Stimulated activated CD8-positive, alpha-beta memory T cell treated with anti-CD3 and anti-CD28 coated beads, Interleukin-12 subunit alpha, Interleukin-12 subunit beta, amount 100 ng/mL, for 4 hours (primary cell): ENCODE data around the gene MAST4.
"Not testable (repeated sequence)": the region's sequence is repeated elsewhere in the genome, so short reads cannot be mapped to it uniquely, and the experiment has no call there.

Experiments used
- DNase-seq: peaks from one replicate; pipeline ENCODE4 v3.0.0-alpha.2; 2020; ENCODE audit warnings: low read depth

The MAST4 gene

GRCh38 chr5:66744040-66744439 lies 147.8 kb downstream of the MAST4 start:
- DNase-seq: no peak

GRCh38 chr5:66745297-66745696 lies 149.1 kb downstream of the MAST4 start:
- DNase-seq: no peak

- DNase-seq: no peak
Observed at GRCh38 chr5:66747607-66748006, 151.4 kb downstream of the MAST4 start.

- not testable (repeated sequence) for DNase-seq
Observed at GRCh38 chr5:66752668-66753067, 156.5 kb downstream of the MAST4 start.

- no peak for DNase-seq
Observed at GRCh38 chr5:66757219-66757833, 161.1 kb downstream of the MAST4 start.

GRCh38 chr5:66757834-66758371 lies 161.7 kb downstream of the MAST4 start:
- DNase-seq: no peak

GRCh38 chr5:66769030-66769733 lies 173.0 kb downstream of the MAST4 start:
- DNase-seq: no peak

- DNase-seq: no peak
Observed at GRCh38 chr5:66769839-66770617, 173.8 kb downstream of the MAST4 start.

- no peak for DNase-seq
Observed at GRCh38 chr5:66777868-66778267, 181.7 kb downstream of the MAST4 start.

GRCh38 chr5:66779528-66779927 lies 183.3 kb downstream of the MAST4 start:
- DNase-seq: no peak

- no peak for DNase-seq
Observed at GRCh38 chr5:66788556-66788955, 192.4 kb downstream of the MAST4 start.

- DNase-seq: no peak
Observed at GRCh38 chr5:66789434-66789833, 193.2 kb downstream of the MAST4 start.

GRCh38 chr5:66793049-66793448 lies 196.9 kb downstream of the MAST4 start:
- DNase-seq: no peak

GRCh38 chr5:66795682-66796081 lies 199.5 kb downstream of the MAST4 start:
- no peak for DNase-seq

GRCh38 chr5:66796305-66797292 lies 200.4 kb downstream of the MAST4 start:
- DNase-seq: no peak

- DNase-seq: no peak
Observed at GRCh38 chr5:66802941-66803340, 206.7 kb downstream of the MAST4 start.

GRCh38 chr5:66805514-66806430 lies 209.6 kb downstream of the MAST4 start:
- no peak for DNase-seq

GRCh38 chr5:66807743-66808142 lies 211.6 kb downstream of the MAST4 start:
- no peak for DNase-seq

GRCh38 chr5:66808663-66809062 lies 212.5 kb downstream of the MAST4 start:
- DNase-seq: no peak

GRCh38 chr5:66810151-66810550 lies 214.0 kb downstream of the MAST4 start:
- no peak for DNase-seq
